ENCODE data around the gene RPTN.
"Not testable (repeated sequence)": the region's sequence is repeated elsewhere in the genome, so short reads cannot be mapped to it uniquely, and the experiment has no call there.

The RPTN gene

GRCh38 chr1:152165286-152166077 lies 6.5 kb upstream of the RPTN start:
- DNase-seq: no peak
- Histone ChIP-seq H3K27ac (ENCODE audit: insufficient read depth, low read length, poor library complexity, severe bottlenecking) (no peak overlapping the region), H3K27me3 (replicated peaks; ENCODE audit: control insufficient read depth, insufficient read depth, low read length, poor library complexity, severe bottlenecking) (no peaks in the 10 kb centered on the region), H3K9me3 (ENCODE audit: control insufficient read depth, low read length) (no peaks in the 10 kb centered on the region), H3K4me1 (ENCODE audit: control insufficient read depth, insufficient read depth, low read length, poor library complexity, severe bottlenecking) (no peaks in the 10 kb centered on the region), H3K36me3 (ENCODE audit: control insufficient read depth, insufficient read depth, low read length) (no peaks in the 10 kb centered on the region), H3K4me3 (ENCODE audit: insufficient read depth, low read depth, low read length, poor library complexity, severe bottlenecking) (no peak overlapping the region)

GRCh38 chr1:152164517-152165136 lies 5.6 kb upstream of the RPTN start:
- DNase-seq: no peak
- Histone ChIP-seq H3K36me3 (ENCODE audit: control insufficient read depth, insufficient read depth, low read length) (no peaks in the 10 kb centered on the region), H3K27me3 (replicated peaks; ENCODE audit: control insufficient read depth, insufficient read depth, low read length, poor library complexity, severe bottlenecking) (no peaks in the 10 kb centered on the region), H3K27ac (ENCODE audit: insufficient read depth, low read length, poor library complexity, severe bottlenecking) (no peak overlapping the region), H3K9me3 (ENCODE audit: control insufficient read depth, low read length) (no peaks in the 10 kb centered on the region), H3K4me3 (ENCODE audit: insufficient read depth, low read depth, low read length, poor library complexity, severe bottlenecking) (no peak overlapping the region), H3K4me1 (ENCODE audit: control insufficient read depth, insufficient read depth, low read length, poor library complexity, severe bottlenecking) (no peaks in the 10 kb centered on the region)

GRCh38 chr1:152162792-152163463 lies 3.9 kb upstream of the RPTN start:
- Histone ChIP-seq H3K27me3 (replicated peaks; ENCODE audit: control insufficient read depth, insufficient read depth, low read length, poor library complexity, severe bottlenecking) (no peaks in the 10 kb centered on the region), H3K9me3 (ENCODE audit: control insufficient read depth, low read length) (no peaks in the 10 kb centered on the region), H3K27ac (ENCODE audit: insufficient read depth, low read length, poor library complexity, severe bottlenecking) (no peak overlapping the region), H3K36me3 (ENCODE audit: control insufficient read depth, insufficient read depth, low read length) (no peaks in the 10 kb centered on the region), H3K4me3 (ENCODE audit: insufficient read depth, low read depth, low read length, poor library complexity, severe bottlenecking) (no peak overlapping the region), H3K4me1 (ENCODE audit: control insufficient read depth, insufficient read depth, low read length, poor library complexity, severe bottlenecking) (no peaks in the 10 kb centered on the region)
- no peak for DNase-seq

- no peak overlapping the region for H3K4me3 ChIP-seq (ENCODE audit: insufficient read depth, low read depth, low read length, poor library complexity, severe bottlenecking)
- no peaks in the 10 kb centered on the region for H3K9me3 ChIP-seq (ENCODE audit: control insufficient read depth, low read length)
- no peak overlapping the region for H3K27ac ChIP-seq (ENCODE audit: insufficient read depth, low read length, poor library complexity, severe bottlenecking)
- H3K4me1 ChIP-seq (ENCODE audit: control insufficient read depth, insufficient read depth, low read length, poor library complexity, severe bottlenecking): no peaks in the 10 kb centered on the region
- no peak for DNase-seq
- no peaks in the 10 kb centered on the region for H3K36me3 ChIP-seq (ENCODE audit: control insufficient read depth, insufficient read depth, low read length)
- H3K27me3 ChIP-seq (replicated peaks; ENCODE audit: control insufficient read depth, insufficient read depth, low read length, poor library complexity, severe bottlenecking): no peaks in the 10 kb centered on the region
Measured at GRCh38 chr1:152160576-152160975, 1.5 kb upstream of the RPTN start.

- no peak for DNase-seq
- H3K9me3 ChIP-seq (ENCODE audit: control insufficient read depth, low read length): no peaks in the 10 kb centered on the region
- no peak overlapping the region for H3K27ac ChIP-seq (ENCODE audit: insufficient read depth, low read length, poor library complexity, severe bottlenecking)
- H3K27me3 ChIP-seq (replicated peaks; ENCODE audit: control insufficient read depth, insufficient read depth, low read length, poor library complexity, severe bottlenecking): no peaks in the 10 kb centered on the region
- no peak overlapping the region for H3K4me3 ChIP-seq (ENCODE audit: insufficient read depth, low read depth, low read length, poor library complexity, severe bottlenecking)
- H3K36me3 ChIP-seq (ENCODE audit: control insufficient read depth, insufficient read depth, low read length): no peaks in the 10 kb centered on the region
- H3K4me1 ChIP-seq (ENCODE audit: control insufficient read depth, insufficient read depth, low read length, poor library complexity, severe bottlenecking): no peaks in the 10 kb centered on the region
Measured at GRCh38 chr1:152153996-152154395, 5.0 kb downstream of the RPTN start.

- Histone ChIP-seq H3K4me1 (ENCODE audit: control insufficient read depth, insufficient read depth, low read length, poor library complexity, severe bottlenecking) (no peaks in the 10 kb centered on the region), H3K9me3 (ENCODE audit: control insufficient read depth, low read length) (peaks cover 11% of the 10 kb centered on the region), H3K27me3 (replicated peaks; ENCODE audit: control insufficient read depth, insufficient read depth, low read length, poor library complexity, severe bottlenecking) (no peaks in the 10 kb centered on the region), H3K4me3 (ENCODE audit: insufficient read depth, low read depth, low read length, poor library complexity, severe bottlenecking) (no peak overlapping the region), H3K36me3 (ENCODE audit: control insufficient read depth, insufficient read depth, low read length) (no peaks in the 10 kb centered on the region), H3K27ac (ENCODE audit: insufficient read depth, low read length, poor library complexity, severe bottlenecking) (no peak overlapping the region)
- DNase-seq: no peak
Measured at GRCh38 chr1:152151646-152152045, 7.4 kb downstream of the RPTN start.

- Histone ChIP-seq H3K4me3 (ENCODE audit: insufficient read depth, low read depth, low read length, poor library complexity, severe bottlenecking) (no peak overlapping the region), H3K9me3 (ENCODE audit: control insufficient read depth, low read length) (peaks cover 11% of the 10 kb centered on the region), H3K36me3 (ENCODE audit: control insufficient read depth, insufficient read depth, low read length) (no peaks in the 10 kb centered on the region), H3K27me3 (replicated peaks; ENCODE audit: control insufficient read depth, insufficient read depth, low read length, poor library complexity, severe bottlenecking) (no peaks in the 10 kb centered on the region), H3K4me1 (ENCODE audit: control insufficient read depth, insufficient read depth, low read length, poor library complexity, severe bottlenecking) (no peaks in the 10 kb centered on the region), H3K27ac (ENCODE audit: insufficient read depth, low read length, poor library complexity, severe bottlenecking) (no peak overlapping the region)
- DNase-seq: no peak
Measured at GRCh38 chr1:152148981-152149380, 10.0 kb downstream of the RPTN start.

- no peak for DNase-seq
- H3K4me3 ChIP-seq (ENCODE audit: insufficient read depth, low read depth, low read length, poor library complexity, severe bottlenecking): no peak overlapping the region
- H3K27me3 ChIP-seq (replicated peaks; ENCODE audit: control insufficient read depth, insufficient read depth, low read length, poor library complexity, severe bottlenecking): no peaks in the 10 kb centered on the region
Measured at GRCh38 chr1:152148051-152148450, 11.0 kb downstream of the RPTN start.

GRCh38 chr1:152145769-152146168 lies 13.3 kb downstream of the RPTN start:
- no peak for DNase-seq
- Histone ChIP-seq H3K27ac (ENCODE audit: insufficient read depth, low read length, poor library complexity, severe bottlenecking) (no peak overlapping the region), H3K4me3 (ENCODE audit: insufficient read depth, low read depth, low read length, poor library complexity, severe bottlenecking) (no peak overlapping the region), H3K4me1 (ENCODE audit: control insufficient read depth, insufficient read depth, low read length, poor library complexity, severe bottlenecking) (no peaks in the 10 kb centered on the region), H3K36me3 (ENCODE audit: control insufficient read depth, insufficient read depth, low read length) (no peaks in the 10 kb centered on the region), H3K27me3 (replicated peaks; ENCODE audit: control insufficient read depth, insufficient read depth, low read length, poor library complexity, severe bottlenecking) (peaks cover 3% of the 10 kb centered on the region), H3K9me3 (ENCODE audit: control insufficient read depth, low read length) (peaks cover 11% of the 10 kb centered on the region)

More at GRCh38 chr1:152148051-152148450, 11.0 kb downstream of the RPTN start:
- no peaks in the 10 kb centered on the region for H3K4me1 ChIP-seq (ENCODE audit: control insufficient read depth, insufficient read depth, low read length, poor library complexity, severe bottlenecking)
- no peak overlapping the region for H3K27ac ChIP-seq (ENCODE audit: insufficient read depth, low read length, poor library complexity, severe bottlenecking)
- peaks cover 11% of the 10 kb centered on the region for H3K9me3 ChIP-seq (ENCODE audit: control insufficient read depth, low read length)
- H3K36me3 ChIP-seq (ENCODE audit: control insufficient read depth, insufficient read depth, low read length): no peaks in the 10 kb centered on the region

GRCh38 chr1:152144674-152145183 lies 14.3 kb downstream of the RPTN start:
- not testable (repeated sequence) for H3K4me1 ChIP-seq (ENCODE audit: control insufficient read depth, insufficient read depth, low read length, poor library complexity, severe bottlenecking); H3K27me3 ChIP-seq (replicated peaks; ENCODE audit: control insufficient read depth, insufficient read depth, low read length, poor library complexity, severe bottlenecking); H3K4me3 ChIP-seq (ENCODE audit: insufficient read depth, low read depth, low read length, poor library complexity, severe bottlenecking); DNase-seq; H3K27ac ChIP-seq (ENCODE audit: insufficient read depth, low read length, poor library complexity, severe bottlenecking); H3K36me3 ChIP-seq (ENCODE audit: control insufficient read depth, insufficient read depth, low read length)
- H3K9me3 ChIP-seq (ENCODE audit: control insufficient read depth, low read length): peaks cover 11% of the 10 kb centered on the region

Measured in effector memory CD4-positive, alpha-beta T cell (primary cell).